K562 (cell line): ENCODE measurements around the gene ANKEF1. TPM values are rescaled to one million over a fixed set of nuclear protein-coding genes. Genes with fewer than 3 reads are reported as not detected.

Experiments
- ATAC-seq: fragments of 200-7000 bp; cut with Tn5 transposase; 3 replicates; pipeline ENCODE4 v1.9.1; 2020; ENCODE audit warnings: moderate library complexity
- BruUV-seq: library from RNA; stranded (reverse); fragments of 400-500 nt; replicated peaks from 2 replicates; lab custom pipeline; 2021; lab: Mats Ljungman, UMichigan
- CTCF ChIA-PET: fragments of 300-600 bp; formaldehyde crosslinking; extraction: SDS; loops from one replicate; lab custom pipeline; 2021; ENCODE audit warnings: low intra/inter-chr PET ratio; lab: Yijun Ruan, JAX
- POLR2A ChIA-PET: fragments of 300-600, 350-650 bp; sonication (Branson Sonifier 250); formaldehyde crosslinking; extraction: SDS; loops from one replicate; lab custom pipeline; 2021; ENCODE audit warnings: antibody characterized with exemption, inconsistent platforms; lab: Yijun Ruan, JAX
- DNase-seq, 4 experiments: peaks; one replicate each; pipeline versions ENCODE4 v3.0.0 to v3.0.0-alpha.2; 2011 to 2018; ENCODE audit warnings: low spot score in 3 of 4, mixed read lengths in 3 of 4; ENCODE audit errors: extremely low read depth in 1 of 4
- FAIRE-seq: peaks from 2 replicates; lab custom pipeline; 2011; peaks lifted over from hg19 to GRCh38; lab: Jason Lieb, UNC
- H2AFZ ChIP-seq: 2 replicates; pipeline ENCODE4 v1.6.0; 2011; ENCODE audit warnings: low read depth, low read length, control low read depth, inconsistent platforms
- H3K27ac ChIP-seq: fragments of 200-600 bp; 3 replicates; pipeline ENCODE4 v1.8.0; 2011; ENCODE audit warnings: low read depth, mild to moderate bottlenecking, control low read depth, inconsistent platforms, low read length, moderate library complexity, mixed read lengths; ENCODE audit errors: extremely low read depth
- H3K27me3 ChIP-seq, 2 experiments: fragments of 300-600 bp in 1 of 2; 2 replicates in 1 of 2; 3 replicates in 1 of 2; pipeline versions ENCODE4 v1.6.0 to v1.8.0; 2011; ENCODE audit warnings: inconsistent platforms in 2 of 2, low read length in 2 of 2, mild to moderate bottlenecking in 1 of 2, mixed read lengths in 1 of 2, moderate library complexity in 1 of 2; ENCODE audit not compliant: control insufficient read depth in 2 of 2, insufficient read depth in 2 of 2
- H3K36me3 ChIP-seq: fragments of 300-600 bp; 3 replicates; pipeline ENCODE4 v1.8.0; 2011; ENCODE audit warnings: mild to moderate bottlenecking, low read length, inconsistent platforms; ENCODE audit not compliant: control insufficient read depth, insufficient read depth
- H3K4me1 ChIP-seq, 2 experiments: fragments of 200-600 bp in 1 of 2; replicated peaks in 1 of 2; 2 replicates in 1 of 2; 3 replicates in 1 of 2; pipeline versions ENCODE4 v1.5.1 to v1.8.0; 2011; ENCODE audit warnings: inconsistent platforms in 2 of 2, low read length in 2 of 2, mild to moderate bottlenecking in 1 of 2, mixed read lengths in 1 of 2, moderate library complexity in 1 of 2; ENCODE audit not compliant: control insufficient read depth in 2 of 2, insufficient read depth in 2 of 2
- H3K4me2 ChIP-seq: 2 replicates; pipeline ENCODE4 v1.6.1; 2011; ENCODE audit warnings: low read length, control low read depth, inconsistent platforms, mixed read lengths; ENCODE audit not compliant: insufficient read depth
- H3K4me3 ChIP-seq: fragments of 200-600 bp; sonication (generic), shearing (Covaris generic); 2 replicates; pipeline ENCODE4 v1.5.1; 2016; ENCODE audit warnings: control low read depth, inconsistent platforms
- H3K79me2 ChIP-seq: fragments of 200-600 bp; 3 replicates; pipeline ENCODE4 v1.8.0; 2011; ENCODE audit warnings: low read length, inconsistent platforms; ENCODE audit not compliant: control insufficient read depth, insufficient read depth
- H3K9ac ChIP-seq, 2 experiments: 2 replicates each; pipeline versions ENCODE4 v1.6.0 to v1.6.1; 2011; ENCODE audit warnings: low read depth in 2 of 2, low read length in 2 of 2, control low read depth in 1 of 2, inconsistent platforms in 1 of 2, mild to moderate bottlenecking in 1 of 2, mixed read lengths in 1 of 2; ENCODE audit not compliant: insufficient read depth in 1 of 2
- H3K9me1 ChIP-seq: one replicate; pipeline ENCODE4 v1.6.0; 2011; ENCODE audit warnings: inconsistent platforms, mild to moderate bottlenecking, low read length, moderate library complexity; ENCODE audit not compliant: control insufficient read depth, insufficient read depth
- H3K9me3 ChIP-seq: replicated peaks from 2 replicates; pipeline ENCODE4 v1.5.1; 2011; ENCODE audit warnings: low read depth, low read length, inconsistent platforms; ENCODE audit not compliant: control insufficient read depth, insufficient read depth
- H4K20me1 ChIP-seq: replicated peaks from 2 replicates; pipeline ENCODE4 v1.6.1; 2011; ENCODE audit warnings: low read length, inconsistent platforms, mixed read lengths; ENCODE audit not compliant: control insufficient read depth, insufficient read depth
- CHD2 ChIP-seq: IDR thresholded peaks from 2 replicates; pipeline ENCODE4 v1.6.1; 2011; ENCODE audit warnings: low read depth, low read length
- GTF2B ChIP-seq: IDR thresholded peaks from 2 replicates; pipeline ENCODE4 v1.6.1; 2011; ENCODE audit not compliant: insufficient read length; ENCODE audit errors: extremely low read depth
- HDAC1 ChIP-seq, 2 experiments: fragments of 450-650 bp; IDR thresholded peaks; 2 replicates each; pipeline ENCODE4 v1.6.1; 2016 to 2017; ENCODE audit warnings: inconsistent platforms in 1 of 2, mild to moderate bottlenecking in 1 of 2, moderate library complexity in 1 of 2
- JUN ChIP-seq, 2 experiments: sonication (generic) in 1 of 2; formaldehyde crosslinking in 1 of 2; IDR thresholded peaks; 2 replicates each; pipeline versions ENCODE4 v1.6.1 to v1.8.0; 2012 to 2022; ENCODE audit warnings: borderline replicate concordance in 2 of 2, mild to moderate bottlenecking in 2 of 2, improper control_type of control experiment in 1 of 2, low read depth in 1 of 2, low read length in 1 of 2, missing genetic modification reagents in 1 of 2
- MCM2 ChIP-seq: fragments of 450-650 bp; IDR thresholded peaks from 2 replicates; pipeline ENCODE4 v1.6.1; 2017; ENCODE audit warnings: low read depth, mild to moderate bottlenecking
- PPARD ChIP-seq: fragments of 250-450 bp; sonication (Bioruptor Pico); IDR thresholded peaks from 2 replicates; pipeline ENCODE4 v1.8.0; 2022; ENCODE audit warnings: inconsistent platforms, mild to moderate bottlenecking, moderate library complexity
- PRMT5 ChIP-seq: sonication (generic); formaldehyde crosslinking; IDR thresholded peaks from 2 replicates; pipeline ENCODE4 v1.5.0; 2020; ENCODE audit warnings: missing genetic modification reagents
- SMARCA4 ChIP-seq: fragments of 450-650 bp; IDR thresholded peaks from 2 replicates; pipeline ENCODE4 v1.6.1; 2016
- ZNF76 ChIP-seq: fragments of 250-450 bp; sonication (Bioruptor Pico); IDR thresholded peaks from 2 replicates; pipeline ENCODE4 v1.4.0; 2020; ENCODE audit warnings: mild to moderate bottlenecking, moderate library complexity, borderline replicate concordance
- WGBS: fragments of 100-300 bp; shearing (Covaris generic); methylation state at CpG from one replicate; pipeline ENCODE4 v1.1.6; 2016; ENCODE audit warnings: low coverage, mixed read lengths; ENCODE audit not compliant: insufficient coverage; ENCODE audit errors: missing lambda C conversion rate; 5-methylcytosine and 5-hydroxymethylcytosine counted together
- in situ Hi-C: fragments of 300-500 bp; cut with MboI; formaldehyde crosslinking; loops from 4 replicates; pipeline ENCODE4 v1.15.0; 2018; ENCODE audit warnings: inconsistent platforms, mixed read lengths
- intact Hi-C: fragments of 100-400 bp; cut with micrococcal nuclease; formaldehyde crosslinking; loops from 2 replicates; pipeline ENCODE4 v1.14.2; 2022
- polyA plus RNA-seq, 8 experiments: library from polyadenylated mRNA; depleted of rRNA in 4 of 8; stranded (reverse) in 5 of 8; unstranded in 3 of 8; fragments of >200 nt; fragmentation: Nextera tagmentation in 2 of 8; fragmentation: Illumina TruSeq in 1 of 8; extraction: Ambion mirVana in 2 of 8; extraction: Trizol in 1 of 8; gene quantifications; 2 replicates each; pipeline versions ENCODE4 v1.2.1 to v1.2.3, GENCODE V29; 2011 to 2014; ENCODE audit warnings: inconsistent platforms in 1 of 8, missing spikeins in 1 of 8
- total RNA-seq, 7 experiments: library from RNA; depleted of rRNA in 6 of 7; stranded (reverse); fragments of >200 nt in 6 of 7; fragmentation: Illumina TruSeq in 2 of 7; extraction: Trizol in 2 of 7; gene quantifications; 2 replicates each; pipeline versions ENCODE4 v1.2.1 to v1.2.3, GENCODE V29; 2011 to 2021; ENCODE audit warnings: low replicate concordance in 1 of 7
- TF ChIP-seq, protein P1 (sequence below): fragments of 450-650 bp; formaldehyde crosslinking; IDR thresholded peaks from 2 replicates; pipeline ENCODE4 v1.4.0; 2022; ENCODE audit warnings: missing genetic modification characterization
- TF ChIP-seq, protein P2 (sequence below): fragments of 200-800 bp; sonication (Bioruptor generic); IDR thresholded peaks from 2 replicates; pipeline ENCODE4 v1.6.1; 2016; ENCODE audit warnings: missing genetic modification characterization, missing compliant biosample characterization

The ANKEF1 gene
- total and polyA plus RNA-seq, 9 of the 15 experiments (the other 6 are each of a cell fraction or from before 2014, with no cell fraction given): 0.35 to 2.1 (median 1.7) TPM

DNA sequence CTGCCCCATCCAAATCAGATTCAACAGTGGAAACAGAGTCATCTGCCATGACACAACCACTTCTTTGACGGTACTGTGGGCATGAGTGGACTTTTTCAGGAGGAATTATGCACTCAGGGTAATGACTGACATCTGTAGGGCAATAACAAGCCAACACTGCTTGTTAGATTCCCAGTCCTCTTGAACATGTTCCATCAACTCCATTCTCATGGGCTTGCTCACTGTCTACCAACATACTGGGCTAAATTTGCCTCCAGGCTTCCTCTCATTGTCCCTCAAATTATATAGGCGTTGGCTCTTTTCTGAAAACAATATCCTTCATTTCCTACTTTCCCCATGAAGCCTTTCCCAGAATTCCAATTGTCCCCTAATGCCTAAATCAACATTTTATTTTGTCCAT, 43.1 kb downstream of the ANKEF1 start (continued):
- no peak for TF ChIP-seq JUN (IDR thresholded peaks at IDR 0.05; ENCODE audit: borderline replicate concordance, low read depth, low read length)
- TF ChIP-seq JUN (CRISPR knock-in tag; IDR thresholded peaks at IDR 0.05; ENCODE audit: borderline replicate concordance): no peak

DNA sequence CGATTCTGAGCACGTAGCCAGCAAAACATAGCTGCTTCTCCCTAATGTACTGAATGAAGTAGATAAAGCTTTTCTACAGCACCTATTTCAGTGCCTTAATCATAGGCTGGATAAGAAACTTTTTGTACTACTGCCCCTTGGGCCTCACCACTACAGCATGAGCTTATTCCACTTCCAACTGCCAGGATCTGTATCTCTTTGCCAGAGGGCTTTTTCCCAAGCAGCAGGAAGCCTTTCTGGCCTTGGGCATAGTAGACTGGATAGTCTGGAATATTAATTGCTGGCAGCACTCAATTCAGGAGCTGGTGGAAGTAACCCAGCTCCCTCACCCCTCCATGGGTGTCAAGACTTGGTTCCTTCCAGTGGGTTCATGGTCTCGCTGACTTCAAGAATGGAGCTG, 43.6 kb downstream of the ANKEF1 start:
- WGBS: 5% methylated on average over 3 of the region's 3 CpGs
- Histone ChIP-seq H3K36me3 (no peaks in the 10 kb centered on the region), H3K4me1 (no peaks in the 10 kb centered on the region), H3K4me3 (no peak overlapping the region), H3K27me3 (no peaks in the 10 kb centered on the region), H3K9me1 (no peaks in the 10 kb centered on the region), H4K20me1 (no peaks in the 10 kb centered on the region), H3K27ac (no peak overlapping the region), H3K79me2 (no peaks in the 10 kb centered on the region), H3K9ac (no peak overlapping the region), H3K4me2 (no peak overlapping the region), H3K9me3 (no peaks in the 10 kb centered on the region), H2AFZ (no peak overlapping the region)
- no TSS peak for BruUV-seq
- ChIA-PET CTCF (interaction anchor here (0.6 kb wide), 1 partner anchor 1119 kb away, joined by 3 read pairs; no protein-coding TSS in a partner anchor), POLR2A (no interaction called here)
- FAIRE-seq (no peak), ATAC-seq (no peak), DNase-seq (no peak)
- in situ Hi-C loops: no loop called here
- intact Hi-C loops: no loop called here
- no peak for TF ChIP-seq PPARD (CRISPR knock-in tag)
- no peak for TF ChIP-seq GTF2B
- no peak for TF ChIP-seq HDAC1 (IDR thresholded peaks at IDR 0.05)
- TF ChIP-seq, protein P1, sequence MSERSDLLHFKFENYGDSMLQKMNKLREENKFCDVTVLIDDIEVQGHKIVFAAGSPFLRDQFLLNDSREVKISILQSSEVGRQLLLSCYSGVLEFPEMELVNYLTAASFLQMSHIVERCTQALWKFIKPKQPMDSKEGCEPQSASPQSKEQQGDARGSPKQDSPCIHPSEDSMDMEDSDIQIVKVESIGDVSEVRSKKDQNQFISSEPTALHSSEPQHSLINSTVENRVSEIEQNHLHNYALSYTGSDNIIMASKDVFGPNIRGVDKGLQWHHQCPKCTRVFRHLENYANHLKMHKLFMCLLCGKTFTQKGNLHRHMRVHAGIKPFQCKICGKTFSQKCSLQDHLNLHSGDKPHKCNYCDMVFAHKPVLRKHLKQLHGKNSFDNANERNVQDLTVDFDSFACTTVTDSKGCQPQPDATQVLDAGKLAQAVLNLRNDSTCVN (CRISPR knock-in tag): no peak
- TF ChIP-seq MCM2: no peak
- TF ChIP-seq PRMT5 (CRISPR knock-in tag): no peak
- TF ChIP-seq ZNF76 (CRISPR knock-in tag): no peak
- no peak for TF ChIP-seq SMARCA4
- TF ChIP-seq CHD2: no peak
- TF ChIP-seq, protein P2, sequence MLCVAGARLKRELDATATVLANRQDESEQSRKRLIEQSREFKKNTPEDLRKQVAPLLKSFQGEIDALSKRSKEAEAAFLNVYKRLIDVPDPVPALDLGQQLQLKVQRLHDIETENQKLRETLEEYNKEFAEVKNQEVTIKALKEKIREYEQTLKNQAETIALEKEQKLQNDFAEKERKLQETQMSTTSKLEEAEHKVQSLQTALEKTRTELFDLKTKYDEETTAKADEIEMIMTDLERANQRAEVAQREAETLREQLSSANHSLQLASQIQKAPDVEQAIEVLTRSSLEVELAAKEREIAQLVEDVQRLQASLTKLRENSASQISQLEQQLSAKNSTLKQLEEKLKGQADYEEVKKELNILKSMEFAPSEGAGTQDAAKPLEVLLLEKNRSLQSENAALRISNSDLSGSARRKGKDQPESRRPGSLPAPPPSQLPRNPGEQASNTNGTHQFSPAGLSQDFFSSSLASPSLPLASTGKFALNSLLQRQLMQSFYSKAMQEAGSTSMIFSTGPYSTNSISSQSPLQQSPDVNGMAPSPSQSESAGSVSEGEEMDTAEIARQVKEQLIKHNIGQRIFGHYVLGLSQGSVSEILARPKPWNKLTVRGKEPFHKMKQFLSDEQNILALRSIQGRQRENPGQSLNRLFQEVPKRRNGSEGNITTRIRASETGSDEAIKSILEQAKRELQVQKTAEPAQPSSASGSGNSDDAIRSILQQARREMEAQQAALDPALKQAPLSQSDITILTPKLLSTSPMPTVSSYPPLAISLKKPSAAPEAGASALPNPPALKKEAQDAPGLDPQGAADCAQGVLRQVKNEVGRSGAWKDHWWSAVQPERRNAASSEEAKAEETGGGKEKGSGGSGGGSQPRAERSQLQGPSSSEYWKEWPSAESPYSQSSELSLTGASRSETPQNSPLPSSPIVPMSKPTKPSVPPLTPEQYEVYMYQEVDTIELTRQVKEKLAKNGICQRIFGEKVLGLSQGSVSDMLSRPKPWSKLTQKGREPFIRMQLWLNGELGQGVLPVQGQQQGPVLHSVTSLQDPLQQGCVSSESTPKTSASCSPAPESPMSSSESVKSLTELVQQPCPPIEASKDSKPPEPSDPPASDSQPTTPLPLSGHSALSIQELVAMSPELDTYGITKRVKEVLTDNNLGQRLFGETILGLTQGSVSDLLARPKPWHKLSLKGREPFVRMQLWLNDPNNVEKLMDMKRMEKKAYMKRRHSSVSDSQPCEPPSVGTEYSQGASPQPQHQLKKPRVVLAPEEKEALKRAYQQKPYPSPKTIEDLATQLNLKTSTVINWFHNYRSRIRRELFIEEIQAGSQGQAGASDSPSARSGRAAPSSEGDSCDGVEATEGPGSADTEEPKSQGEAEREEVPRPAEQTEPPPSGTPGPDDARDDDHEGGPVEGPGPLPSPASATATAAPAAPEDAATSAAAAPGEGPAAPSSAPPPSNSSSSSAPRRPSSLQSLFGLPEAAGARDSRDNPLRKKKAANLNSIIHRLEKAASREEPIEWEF (CRISPR knock-in tag): no peak
